HG03469 (cell line): Measurements from ENCODE around the gene RDH14.
A peak's percentile ranks its signal among the peaks of the same experiment; 100 is the strongest.

Source experiments
- ATAC-seq: cut with Tn5 transposase; IDR thresholded peaks from one replicate; pipeline ENCODE4 v1.9.1; 2021; ENCODE audit warnings: mild to moderate bottlenecking, moderate library complexity, moderate number of reproducible peaks; ENCODE audit not compliant: unreplicated experiment

Gene RDH14, protein sequence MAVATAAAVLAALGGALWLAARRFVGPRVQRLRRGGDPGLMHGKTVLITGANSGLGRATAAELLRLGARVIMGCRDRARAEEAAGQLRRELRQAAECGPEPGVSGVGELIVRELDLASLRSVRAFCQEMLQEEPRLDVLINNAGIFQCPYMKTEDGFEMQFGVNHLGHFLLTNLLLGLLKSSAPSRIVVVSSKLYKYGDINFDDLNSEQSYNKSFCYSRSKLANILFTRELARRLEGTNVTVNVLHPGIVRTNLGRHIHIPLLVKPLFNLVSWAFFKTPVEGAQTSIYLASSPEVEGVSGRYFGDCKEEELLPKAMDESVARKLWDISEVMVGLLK

DNA sequence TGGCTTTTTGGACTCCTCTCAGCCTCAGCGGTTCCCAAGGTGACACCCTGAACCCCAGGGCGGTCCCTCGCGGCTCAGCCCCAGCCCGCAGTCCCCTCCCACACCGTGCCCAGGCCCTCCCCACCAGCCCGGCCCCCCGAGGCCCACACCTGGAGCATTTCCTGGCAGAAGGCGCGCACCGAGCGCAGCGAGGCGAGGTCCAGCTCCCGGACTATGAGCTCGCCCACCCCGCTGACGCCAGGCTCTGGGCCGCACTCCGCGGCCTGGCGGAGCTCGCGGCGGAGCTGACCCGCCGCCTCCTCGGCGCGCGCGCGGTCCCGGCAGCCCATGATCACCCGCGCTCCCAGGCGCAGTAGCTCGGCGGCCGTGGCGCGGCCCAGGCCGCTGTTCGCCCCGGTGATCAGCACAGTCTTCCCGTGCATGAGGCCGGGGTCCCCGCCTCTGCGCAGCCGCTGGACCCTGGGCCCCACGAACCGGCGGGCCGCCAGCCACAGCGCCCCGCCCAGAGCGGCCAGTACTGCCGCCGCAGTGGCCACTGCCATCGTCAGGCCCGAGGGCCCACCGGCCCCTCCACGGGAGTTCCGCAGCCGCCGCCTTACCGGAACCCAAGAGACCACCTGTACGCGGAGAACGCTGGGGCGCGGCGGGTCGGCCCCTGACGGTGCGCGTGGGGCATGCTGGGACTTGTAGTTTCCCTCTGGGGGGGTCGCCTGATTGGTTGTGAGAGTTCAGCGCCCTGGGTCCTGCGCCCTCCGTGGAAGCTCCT, at the start of gene RDH14:
Gene RDH14 (minus strand): TSS at position 623 of the 766 bp plus-strand sequence. CDS start 81 bp downstream, at position 542.
- ATAC-seq: peak; percentile 90

- ATAC-seq: no peak
Observed at GRCh38 chr2:18610090-18610489, 49.6 kb upstream of the RDH14 start.

- no peak for ATAC-seq
Observed at GRCh38 chr2:18605115-18605514, 44.7 kb upstream of the RDH14 start.

DNA sequence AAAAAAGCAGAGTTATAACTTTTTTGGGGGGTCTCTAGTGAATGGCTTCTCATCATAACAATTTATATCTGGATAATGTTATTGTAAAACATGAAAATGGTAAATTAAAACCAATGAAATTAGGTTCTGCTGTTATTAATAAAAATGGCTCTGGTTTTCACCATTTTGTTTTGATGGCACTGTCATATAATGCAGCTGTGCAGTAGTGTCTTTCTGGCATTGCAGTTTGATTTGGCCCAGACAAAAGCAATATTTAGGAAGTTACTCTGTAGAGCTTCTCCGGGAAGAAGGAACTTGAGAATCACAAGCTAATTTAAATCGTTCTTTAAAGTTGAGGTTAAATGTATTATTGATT, 44.1 kb upstream of the RDH14 start:
- ATAC-seq: no peak

GRCh38 chr2:18603854-18604530, 43.5 kb upstream of the RDH14 start:
- ATAC-seq: no peak

- no peak for ATAC-seq
Observed at GRCh38 chr2:18602298-18602697, 41.8 kb upstream of the RDH14 start.

DNA sequence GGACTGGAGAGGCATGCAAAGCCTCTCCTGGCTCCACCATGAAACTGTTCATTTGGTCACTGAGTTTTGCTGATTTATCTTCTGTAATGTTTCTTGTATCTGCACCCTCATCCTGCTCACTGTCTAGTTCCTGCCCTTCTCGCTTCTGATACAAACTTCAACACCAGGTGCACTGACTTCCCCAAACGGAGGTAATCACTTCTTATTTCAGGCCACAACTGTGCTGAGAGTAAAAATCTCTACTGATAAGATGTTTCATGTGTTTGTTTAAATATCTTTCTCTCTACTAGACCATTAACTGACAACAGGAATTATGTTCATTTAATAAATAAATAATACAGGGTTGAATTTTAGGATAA, 39.8 kb upstream of the RDH14 start:
- ATAC-seq: no peak

GRCh38 chr2:18599509-18600254, 39.2 kb upstream of the RDH14 start:
- ATAC-seq: no peak

GRCh38 chr2:18598848-18599484, 38.5 kb upstream of the RDH14 start:
- no peak for ATAC-seq

DNA sequence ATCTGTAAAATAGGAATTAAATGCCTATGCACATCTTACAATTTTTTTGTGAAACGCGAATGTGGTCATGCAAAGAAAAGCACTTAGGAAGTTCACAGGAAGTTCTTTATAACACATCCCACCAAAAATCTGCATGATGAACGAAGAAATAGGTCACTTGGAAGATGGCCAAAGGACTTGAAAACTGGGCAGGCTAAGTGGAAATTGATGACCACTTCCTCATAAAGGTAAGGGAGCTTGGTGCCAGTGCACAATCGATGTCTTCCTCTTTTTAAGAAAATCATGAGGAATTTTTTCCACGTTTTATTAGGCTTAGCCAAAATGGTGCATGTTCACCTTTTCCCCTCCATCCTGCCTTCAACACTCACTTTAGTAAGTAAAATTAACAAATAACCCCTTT, 37.2 kb upstream of the RDH14 start:
- ATAC-seq: no peak

DNA sequence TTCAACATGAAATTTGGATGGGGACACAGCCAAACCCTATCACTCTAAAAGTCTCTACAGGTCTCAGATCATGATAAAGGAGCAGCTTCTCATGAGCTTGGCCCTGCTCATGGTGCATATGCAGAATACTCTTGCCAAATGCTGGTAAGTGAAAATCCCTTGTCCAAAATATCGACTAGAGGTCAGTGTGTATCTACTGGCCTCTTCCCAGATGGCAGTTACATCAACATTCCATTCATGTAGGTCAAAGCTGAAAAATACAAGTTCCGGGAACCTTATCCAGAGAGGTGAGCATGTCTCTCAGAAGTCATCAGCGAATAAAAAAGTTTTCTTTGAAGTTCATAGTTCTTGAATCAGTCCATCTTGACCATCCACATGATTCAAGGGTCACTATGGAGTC, 36.5 kb upstream of the RDH14 start:
- no peak for ATAC-seq

GRCh38 chr2:18593496-18593895, 33.0 kb upstream of the RDH14 start:
- ATAC-seq: no peak

- no peak for ATAC-seq
Observed at GRCh38 chr2:18592372-18592771, 31.9 kb upstream of the RDH14 start.

- no peak for ATAC-seq
Observed at GRCh38 chr2:18589354-18589753, 28.9 kb upstream of the RDH14 start, which contains the start of gene NT5C1B. TSS of gene NT5C1B (minus strand) at chr2:18589569. CDS start at chr2:18589468, 101 bp downstream.

DNA sequence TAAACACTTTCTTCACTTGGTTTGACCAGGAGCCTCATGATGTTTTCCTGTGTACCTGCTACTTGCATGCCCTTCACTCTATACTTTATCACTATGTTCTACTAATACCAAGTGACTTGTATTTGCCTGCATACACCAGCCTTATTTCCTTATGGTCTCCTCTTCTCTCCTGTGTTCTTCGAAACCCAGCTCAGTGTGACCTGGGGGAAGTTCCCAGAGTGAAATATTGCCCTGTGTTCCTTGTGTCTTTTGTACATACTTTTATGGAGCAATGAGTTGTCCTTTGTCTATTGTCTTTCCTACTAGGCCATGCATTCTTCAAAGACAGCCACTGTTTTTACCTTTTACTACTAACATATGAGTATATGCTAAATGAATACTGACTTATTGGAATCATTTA, 28.3 kb upstream of the RDH14 start:
- ATAC-seq: no peak

GRCh38 chr2:18588049-18588448, 27.6 kb upstream of the RDH14 start:
- ATAC-seq: no peak

DNA sequence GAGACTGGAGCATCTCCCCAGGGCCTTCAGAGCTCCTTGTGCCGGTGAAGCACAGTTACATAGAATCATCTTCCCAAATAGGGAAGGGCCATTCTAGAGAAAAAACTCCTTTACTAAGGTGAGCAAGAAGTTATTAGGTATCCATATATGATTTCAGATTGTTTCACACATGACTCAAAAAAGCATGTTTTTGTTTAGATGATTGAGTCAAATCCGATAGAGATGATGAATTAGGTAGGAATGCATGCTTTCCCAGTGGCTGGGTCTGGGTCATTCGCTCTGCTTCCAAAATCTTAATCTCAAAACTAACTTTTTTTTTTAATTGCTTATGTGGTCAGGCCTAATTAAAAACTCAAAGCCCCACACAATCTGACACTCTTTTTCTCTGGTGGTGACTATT, 25.1 kb upstream of the RDH14 start:
- no peak for ATAC-seq

DNA sequence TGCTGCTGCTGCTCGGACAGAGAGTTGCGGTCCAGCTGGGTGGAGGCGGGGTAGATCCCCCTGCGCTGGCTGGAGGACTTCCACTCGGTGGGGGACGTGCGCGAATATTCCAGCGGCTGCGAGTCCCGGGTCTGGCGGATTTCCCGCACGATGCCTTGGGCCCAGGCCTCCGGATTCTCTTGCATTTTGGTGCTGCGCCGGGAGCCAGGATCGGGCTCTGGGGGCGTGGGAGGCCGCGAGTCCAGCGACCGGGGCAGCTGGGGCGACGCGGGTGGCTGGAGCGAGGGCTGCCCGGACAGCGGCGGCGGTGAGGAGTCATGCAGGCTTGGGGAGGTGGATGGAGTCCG, 24.1 kb upstream of the RDH14 start:
- ATAC-seq: no peak

- no peak for ATAC-seq
Observed at GRCh38 chr2:18583905-18584607, 23.6 kb upstream of the RDH14 start.

DNA sequence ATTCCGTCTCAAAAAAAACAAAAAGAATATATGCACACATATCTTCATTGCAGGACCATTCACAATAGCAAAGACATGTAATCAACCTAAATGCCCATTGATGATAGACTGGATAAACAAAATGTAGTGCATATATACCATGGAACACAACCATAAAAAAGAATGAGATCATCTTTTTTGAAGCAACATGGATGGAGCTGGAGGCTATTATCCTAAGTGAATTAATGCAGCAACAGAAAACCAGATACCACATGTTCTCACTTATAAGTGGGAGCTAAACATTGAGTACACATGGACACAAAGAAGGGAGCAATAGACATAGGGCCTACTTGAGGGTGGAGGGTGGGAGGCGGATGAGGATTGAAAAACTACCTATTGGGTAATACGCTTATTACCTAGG, 20.2 kb upstream of the RDH14 start:
- no peak for ATAC-seq
